Naive thymus-derived CD4-positive, alpha-beta T cell (primary cell): Measurements from ENCODE around the gene ISG20L2. TPM values are rescaled to one million over a fixed set of nuclear protein-coding genes. Genes with fewer than 3 reads are reported as not detected.

Experiments
- ATAC-seq: fragments of 150-1000 bp; cut with Tn5 transposase; 2 replicates; pipeline ENCODE4 v1.10.0; 2021; ENCODE audit warnings: mild to moderate bottlenecking, moderate library complexity
- CTCF ChIA-PET: fragments of 350-600 bp; sonication (Branson Sonifier 250); formaldehyde crosslinking; loops from one replicate; lab custom pipeline; 2021; ENCODE audit warnings: antibody characterized with exemption; lab: Charles Lee
- POLR2A ChIA-PET: fragments of 350-600 bp; sonication (Branson Sonifier 250); formaldehyde crosslinking; loops from one replicate; lab custom pipeline; 2021; ENCODE audit warnings: antibody characterized with exemption, inconsistent platforms; lab: Charles Lee
- DNase-seq, 9 donors: peaks; one replicate each; pipeline versions ENCODE4 v3.0.0 to v3.0.0-alpha.2; 2020 to 2022; ENCODE audit warnings: mixed read lengths in 1 of 9
- H3K27ac ChIP-seq: one replicate; pipeline ENCODE4 v1.7.0; 2013; ENCODE audit warnings: mild to moderate bottlenecking, low read depth, low read length, moderate library complexity
- H3K27me3 ChIP-seq, 2 donors: one replicate each; pipeline ENCODE4 v1.7.0; 2013; ENCODE audit warnings: low read length in 2 of 2, mild to moderate bottlenecking in 2 of 2, moderate library complexity in 2 of 2; ENCODE audit not compliant: control insufficient read depth in 2 of 2, insufficient read depth in 2 of 2
- H3K36me3 ChIP-seq, 3 experiments: 1 replicate in 2 of 3; 2 replicates in 1 of 3; pipeline ENCODE4 v1.7.0; 2013; ENCODE audit warnings: low read length in 3 of 3, mild to moderate bottlenecking in 3 of 3, moderate library complexity in 1 of 3; ENCODE audit not compliant: insufficient read depth in 3 of 3, control insufficient read depth in 2 of 3
- H3K4me1 ChIP-seq, 2 donors: one replicate each; pipeline ENCODE4 v1.7.0; 2013; ENCODE audit warnings: low read length in 2 of 2, mild to moderate bottlenecking in 2 of 2, moderate library complexity in 1 of 2; ENCODE audit not compliant: control insufficient read depth in 2 of 2, insufficient read depth in 2 of 2
- H3K4me3 ChIP-seq: 2 replicates; pipeline ENCODE4 v1.7.0; 2013; ENCODE audit warnings: mild to moderate bottlenecking, low read length
- H3K9me3 ChIP-seq, 3 experiments: 1 replicate in 2 of 3; 2 replicates in 1 of 3; pipeline ENCODE4 v1.7.0; 2013; ENCODE audit warnings: low read length in 3 of 3; ENCODE audit not compliant: control insufficient read depth in 2 of 3
- H3K27ac Mint-ChIP-seq, 9 donors: one replicate each; pipeline ENCODE4 v1.8.0; 2020 to 2022; ENCODE audit warnings: mixed read lengths in 9 of 9, mild to moderate bottlenecking in 8 of 9, moderate library complexity in 5 of 9, inconsistent platforms in 2 of 9
- H3K27me3 Mint-ChIP-seq, 5 donors: one replicate each; pipeline ENCODE4 v1.8.0; 2021 to 2022; ENCODE audit warnings: mixed read lengths in 5 of 5, mild to moderate bottlenecking in 1 of 5
- H3K36me3 Mint-ChIP-seq, 5 donors: one replicate each; pipeline ENCODE4 v1.8.0; 2020 to 2022; ENCODE audit warnings: mixed read lengths in 5 of 5, mild to moderate bottlenecking in 3 of 5, inconsistent platforms in 1 of 5
- H3K4me1 Mint-ChIP-seq, 7 donors: one replicate each; pipeline ENCODE4 v1.8.0; 2020 to 2022; ENCODE audit warnings: mixed read lengths in 7 of 7, mild to moderate bottlenecking in 3 of 7, inconsistent platforms in 1 of 7
- H3K4me3 Mint-ChIP-seq, 10 donors: one replicate each; pipeline ENCODE4 v1.8.0; 2020 to 2022; ENCODE audit warnings: mild to moderate bottlenecking in 10 of 10, mixed read lengths in 10 of 10, moderate library complexity in 6 of 10, inconsistent platforms in 2 of 10
- H3K9me3 Mint-ChIP-seq, 11 donors: one replicate each; pipeline ENCODE4 v1.8.0; 2020 to 2022; ENCODE audit warnings: mixed read lengths in 11 of 11, mild to moderate bottlenecking in 4 of 11, inconsistent platforms in 1 of 11, moderate library complexity in 1 of 11
- intact Hi-C, 2 donors: fragments of 100-400 bp; cut with micrococcal nuclease; formaldehyde crosslinking; loops; one replicate each; pipeline ENCODE4 v1.15.1; 2023
- polyA plus RNA-seq, 2 donors: library from polyadenylated mRNA; unstranded; fragments of 300-500 nt; fragmentation: Illumina TruSeq; gene quantifications; one replicate each; pipeline ENCODE4 v1.2.3, GENCODE V29; 2021
- total RNA-seq, 6 experiments: library from RNA in 5 of 6; stranded (reverse) in 5 of 6; gene quantifications; 1 replicate in 5 of 6; 2 replicates in 1 of 6; pipeline ENCODE4 v1.2.3 and lab custom pipeline; 2021 to 2026

ISG20L2 gene
- total and polyA plus RNA-seq, 7 experiments from 2014 or later, result 15.3 to 59.9 (median 45.0) TPM

GRCh38 chr1:156772728-156773497 lies 44.3 kb upstream of the ISG20L2 start:
- Mint-ChIP-seq H3K27ac (peak overlapping the region in 2 of 9 donors; percentile 15 to 21), H3K36me3 (peaks cover 10 to 40% (median 21%) of the 10 kb centered on the region in 5 donors), H3K27me3 (no peaks in the 10 kb centered on the region), H3K4me3 (peak overlapping the region in 3 of 10 donors; percentile 9 to 38 (median 33)), H3K9me3 (peaks cover 0 to 1% (median 0%) of the 10 kb centered on the region in 11 donors), H3K4me1 (peaks cover 50 to 81% (median 75%) of the 10 kb centered on the region in 7 donors)
- Histone ChIP-seq H3K27me3 (no peaks in the 10 kb centered on the region), H3K4me3 (no peak overlapping the region), H3K9me3 (no peaks in the 10 kb centered on the region), H3K27ac (no peak overlapping the region), H3K4me1 (peaks cover 32 to 45% of the 10 kb centered on the region in 2 donors), H3K36me3 (peaks cover 0 to 24% (median 4%) of the 10 kb centered on the region in 3 experiments)
- DNase-seq, result no peak
- ChIA-PET CTCF (interaction anchor here (0.8 kb wide), 1 partner anchor 45 kb away, joined by 3 read pairs; the partner anchor contains the start of genes ISG20L2 and METTL25B), POLR2A (no interaction called here)
- intact Hi-C loops, result no loop called here
- ATAC-seq, result no peak

DNA sequence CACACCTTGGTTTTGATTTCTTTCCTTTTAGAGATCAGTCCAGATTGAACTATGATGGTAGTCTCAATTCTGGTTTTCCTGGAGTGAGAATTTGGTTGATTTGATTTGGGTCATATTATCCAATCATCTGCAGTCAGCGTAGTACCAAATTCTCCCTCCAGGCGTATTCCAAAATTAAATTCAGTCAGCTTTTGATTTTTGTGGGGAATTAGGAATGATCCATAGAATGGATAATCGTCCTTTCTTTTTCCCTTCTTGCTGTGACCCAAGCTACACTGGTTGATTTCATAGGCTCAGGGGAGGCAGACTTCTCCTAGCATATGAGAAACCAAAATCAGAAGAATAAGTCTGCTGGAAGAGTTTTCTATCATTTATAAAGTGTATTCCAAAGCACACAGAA lies 43.7 kb upstream of the ISG20L2 start:
- no peak for DNase-seq
- Mint-ChIP-seq H3K27me3 (no peaks in the 10 kb centered on the region), H3K4me1 (peaks cover 44 to 74% (median 68%) of the 10 kb centered on the region in 7 donors), H3K9me3 (peaks cover 0 to 1% (median 0%) of the 10 kb centered on the region in 11 donors), H3K36me3 (peaks cover 10 to 40% (median 21%) of the 10 kb centered on the region in 5 donors), H3K27ac (no peak overlapping the region), H3K4me3 (peak overlapping the region in 1 of 10 donors; percentile 38)
- intact Hi-C loops, result no loop called here
- no peak overlapping the region for H3K4me3 ChIP-seq
- POLR2A ChIA-PET, result no interaction called here
- no peak for ATAC-seq
- CTCF ChIA-PET, result interaction anchor here (0.7 to 2.0 kb wide), 3 partner anchors 46 to 116 kb away, joined by 3 to 6 read pairs (median 4); no protein-coding TSS in a partner anchor
- H3K4me1 ChIP-seq, result peaks cover 28 to 45% of the 10 kb centered on the region in 2 donors
- H3K27me3 ChIP-seq, result no peaks in the 10 kb centered on the region
- no peaks in the 10 kb centered on the region for H3K9me3 ChIP-seq
- H3K27ac ChIP-seq, result no peak overlapping the region
- H3K36me3 ChIP-seq, result peaks cover 0 to 30% (median 4%) of the 10 kb centered on the region in 3 experiments

GRCh38 chr1:156768610-156769295 lies 40.2 kb upstream of the ISG20L2 start:
- peaks cover 44 to 60% (median 52%) of the 10 kb centered on the region in 7 donors for H3K4me1 Mint-ChIP-seq
- ATAC-seq (no peak), DNase-seq (no peak)
- peak overlapping the region in 3 of 9 donors; percentile 56 to 91 (median 88) for H3K27ac Mint-ChIP-seq
- no peak overlapping the region for H3K4me3 Mint-ChIP-seq
- Histone ChIP-seq H3K36me3 (peaks cover 0 to 30% (median 4%) of the 10 kb centered on the region in 3 experiments), H3K4me3 (peak overlapping the region; percentile 89), H3K27ac (peak overlapping the region; percentile 98), H3K9me3 (no peaks in the 10 kb centered on the region), H3K27me3 (no peaks in the 10 kb centered on the region), H3K4me1 (peaks cover 26 to 46% of the 10 kb centered on the region in 2 donors)
- H3K36me3 Mint-ChIP-seq, result peaks cover 9 to 34% (median 21%) of the 10 kb centered on the region in 5 donors
- intact Hi-C loops, result no loop called here
- H3K9me3 Mint-ChIP-seq, result peaks cover 0 to 3% (median 0%) of the 10 kb centered on the region in 11 donors
- H3K27me3 Mint-ChIP-seq, result no peaks in the 10 kb centered on the region
- POLR2A ChIA-PET, result interaction anchor here (0.5 to 5.9 kb wide), 5 partner anchors 17 to 1059 kb away, joined by 3 to 74 read pairs (median 9); partner anchors contain the start of genes HDGF, ISG20L2, METTL25B and MRPL24
- CTCF ChIA-PET, result interaction anchor here (1.2 to 2.7 kb wide), 2 partner anchors 41 to 43 kb away, joined by 3 to 12 read pairs; no protein-coding TSS in a partner anchor

DNA sequence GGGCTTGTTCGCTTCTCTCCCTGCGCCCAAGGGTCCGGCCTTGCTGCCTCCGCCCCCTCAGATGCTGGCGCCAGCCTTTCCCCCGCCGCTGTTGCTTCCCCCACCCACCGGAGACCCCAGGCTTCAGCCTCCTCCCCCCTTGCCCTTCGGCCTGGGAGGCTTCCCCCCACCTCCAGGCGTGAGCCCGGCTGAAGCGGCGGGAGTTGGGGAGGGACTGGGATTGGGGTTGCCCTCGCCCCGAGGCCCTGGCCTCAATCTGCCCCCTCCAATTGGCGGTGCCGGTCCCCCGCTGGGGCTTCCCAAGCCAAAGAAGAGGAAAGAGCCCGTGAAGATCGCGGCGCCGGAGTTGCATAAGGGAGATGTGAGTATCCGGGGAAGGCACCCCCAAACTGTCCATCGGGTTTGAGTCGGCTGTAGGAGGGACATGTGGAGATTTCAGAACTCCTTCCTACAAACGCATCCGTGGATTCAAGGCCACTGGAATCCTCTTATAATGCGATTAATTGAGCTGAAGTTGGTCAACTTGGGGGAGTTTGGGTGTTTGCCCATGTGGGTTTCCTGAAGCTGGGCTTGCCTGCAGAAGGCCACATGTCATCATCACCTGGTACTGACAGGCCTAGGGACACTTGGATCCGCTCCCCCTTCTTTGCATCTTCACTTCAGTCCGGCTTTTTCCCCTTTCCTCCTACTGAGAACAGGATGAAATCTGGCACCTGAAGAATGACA lies 39.5 kb upstream of the ISG20L2 start:
- no peaks in the 10 kb centered on the region for H3K9me3 ChIP-seq
- peaks cover 42 to 53% (median 45%) of the 10 kb centered on the region in 7 donors for H3K4me1 Mint-ChIP-seq
- intact Hi-C loops, result loop anchor here (1.0 to 2.0 kb wide), 16 partner anchors 17 to 909 kb away; partner anchors contain the start of genes HDGF (in 2 of the 2), ISG20L2 (in 2 of the 2), METTL25B (in 2 of the 2) and MRPL24 (in 2 of the 2)
- H3K4me1 ChIP-seq, result peaks cover 26 to 41% of the 10 kb centered on the region in 2 donors
- H3K36me3 ChIP-seq, result peaks cover 0 to 24% (median 4%) of the 10 kb centered on the region in 3 experiments
- ATAC-seq (no peak), DNase-seq (peak in 3 of 9 donors; percentile 33 to 66 (median 53))
- H3K27ac Mint-ChIP-seq, result peak overlapping the region in 2 of 9 donors; percentile 88 to 91
- ChIA-PET CTCF (interaction anchor here (1.2 to 2.7 kb wide), 2 partner anchors 41 to 42 kb away, joined by 3 to 12 read pairs; no protein-coding TSS in a partner anchor), POLR2A (interaction anchor here (0.5 to 5.9 kb wide), 14 partner anchors 16 to 1058 kb away, joined by 3 to 74 read pairs (median 7); partner anchors contain the start of genes HDGF, ISG20L2, MEF2D and METTL25B)
- peak overlapping the region; percentile 89 for H3K4me3 ChIP-seq
- H3K4me3 Mint-ChIP-seq, result no peak overlapping the region
- no peaks in the 10 kb centered on the region for H3K27me3 Mint-ChIP-seq
- peak overlapping the region; percentile 98 for H3K27ac ChIP-seq
- peaks cover 0 to 3% (median 0%) of the 10 kb centered on the region in 11 donors for H3K9me3 Mint-ChIP-seq
- H3K27me3 ChIP-seq, result no peaks in the 10 kb centered on the region
- peaks cover 5 to 28% (median 19%) of the 10 kb centered on the region in 5 donors for H3K36me3 Mint-ChIP-seq

DNA sequence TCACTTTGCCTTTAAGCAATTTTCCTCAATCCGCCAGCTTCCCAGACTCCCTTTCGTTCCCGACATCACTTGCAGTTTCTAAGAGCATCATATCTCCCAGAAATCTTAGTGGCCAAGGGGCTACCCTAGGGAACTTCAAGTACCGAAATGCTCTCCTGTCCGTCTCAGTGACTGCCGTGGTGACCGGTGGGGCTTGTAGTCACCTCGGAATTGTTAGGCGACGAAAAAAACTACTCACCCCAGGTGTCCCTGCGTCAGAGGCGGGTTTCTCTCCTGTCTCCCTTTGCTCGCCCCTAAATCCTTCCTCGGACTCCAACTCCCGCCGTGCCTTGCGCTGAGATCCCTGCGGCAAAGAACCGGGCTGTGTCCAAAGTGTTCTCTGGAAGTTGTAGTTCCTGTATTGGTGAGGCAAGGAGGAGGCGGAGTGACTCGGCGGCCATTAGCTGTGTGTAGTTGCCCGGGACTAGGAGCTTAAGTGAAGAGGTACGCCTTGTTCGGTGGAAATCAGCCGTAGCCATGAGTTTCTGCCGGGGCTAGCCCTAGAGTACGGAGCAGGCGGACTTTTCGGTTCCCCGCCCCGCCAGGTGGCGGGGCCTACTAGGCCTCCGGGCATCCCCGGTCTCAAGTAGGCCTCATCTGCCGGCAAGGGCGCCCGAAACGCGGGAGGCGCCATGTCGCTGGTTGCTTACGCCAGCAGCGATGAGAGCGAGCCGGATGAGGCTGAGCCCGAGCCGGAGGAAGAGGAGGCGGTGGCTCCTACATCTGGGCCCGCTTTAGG lies 38.7 kb upstream of the ISG20L2 start, which contains the start of gene PRCC:
TSS of gene PRCC (plus strand) at position 435 of the 778 bp plus-strand sequence. CDS start at position 672, 237 bp downstream.
- ChIA-PET CTCF (interaction anchor here (1.1 to 2.7 kb wide), 4 partner anchors 15 to 42 kb away, joined by 3 to 12 read pairs (median 4); partner anchors contain the start of gene MRPL24), POLR2A (interaction anchor here (0.6 to 5.9 kb wide), 16 partner anchors 11 to 832 kb away, joined by 3 to 74 read pairs (median 5); partner anchors contain the start of genes HDGF, ISG20L2, MEF2D and METTL25B)
- Histone ChIP-seq H3K27me3 (no peaks in the 10 kb centered on the region), H3K27ac (peak within 1 kb of the TSS; percentile 98), H3K4me3 (peak within 1 kb of the TSS; percentile 89), H3K36me3 (peaks cover 0 to 18% (median under 1%) of the 10 kb centered on the region in 3 experiments), H3K4me1 (peaks cover 23 to 36% of the 10 kb centered on the region in 2 donors), H3K9me3 (no peaks in the 10 kb centered on the region)
- peaks cover 35 to 46% (median 37%) of the 10 kb centered on the region in 7 donors for H3K4me1 Mint-ChIP-seq
- peak within 1 kb of the TSS in 3 of 9 donors; percentile 13 to 91 (median 88) for H3K27ac Mint-ChIP-seq
- peak; percentile 94 for ATAC-seq
- no peak within 1 kb of the TSS for H3K4me3 Mint-ChIP-seq
- peaks cover 0 to 3% (median 0%) of the 10 kb centered on the region in 11 donors for H3K9me3 Mint-ChIP-seq
- intact Hi-C loops, result loop anchor here (1.0 to 2.0 kb wide), 16 partner anchors 16 to 908 kb away; partner anchors contain the start of genes HDGF (in 2 of the 2), ISG20L2 (in 2 of the 2), METTL25B (in 2 of the 2) and MRPL24 (in 2 of the 2)
- peaks cover 0 to 21% (median 18%) of the 10 kb centered on the region in 5 donors for H3K36me3 Mint-ChIP-seq
- DNase-seq, result peak; percentile 83 to 100 (median 98)
- H3K27me3 Mint-ChIP-seq, result no peaks in the 10 kb centered on the region
